ENCODE measurements around the gene BHLHA15. TPM values are rescaled to one million over a fixed set of nuclear protein-coding genes. Genes with fewer than 3 reads are reported as not detected.

Gene BHLHA15
- total RNA-seq, 1 donor from 2014 or later, result 0.76 TPM

- no peak for ATAC-seq
Measured at GRCh38 chr7:98244871-98245270, 33.6 kb downstream of the BHLHA15 start.

GRCh38 chr7:98248156-98248555 is 36.9 kb downstream of the BHLHA15 start:
- no peak for ATAC-seq

- ATAC-seq, result no peak
Measured at GRCh38 chr7:98249106-98249505, 37.9 kb downstream of the BHLHA15 start.

GRCh38 chr7:98250789-98251188 is 39.5 kb downstream of the BHLHA15 start:
- ATAC-seq, result no peak

- peak; percentile 22 for ATAC-seq
Measured at GRCh38 chr7:98251231-98251600, 40.0 kb downstream of the BHLHA15 start.

- peak; percentile 98 for ATAC-seq
Measured at GRCh38 chr7:98251601-98252424, 40.6 kb downstream of the BHLHA15 start, which contains the start of gene TECPR1. TECPR1 (minus strand) TSS chr7:98252232; CDS start chr7:98246146, 6,086 bp downstream.

- ATAC-seq, result peak; percentile 63
Measured at GRCh38 chr7:98252425-98253054, 41.3 kb downstream of the BHLHA15 start.

- ATAC-seq, result no peak
Measured at GRCh38 chr7:98254516-98254915, 43.3 kb downstream of the BHLHA15 start.

- ATAC-seq, result no peak
Measured at GRCh38 chr7:98254951-98255610, 43.8 kb downstream of the BHLHA15 start.

GRCh38 chr7:98256431-98256830 is 45.2 kb downstream of the BHLHA15 start:
- no peak for ATAC-seq

- ATAC-seq, result no peak
Measured at GRCh38 chr7:98257701-98258100, 46.5 kb downstream of the BHLHA15 start.

Other genes starting within 250 kb of the BHLHA15 start
- not detected for gene OCM2, start 221.2 kb upstream of the BHLHA15 start, total RNA-seq
- gene LMTK2, start 104.6 kb upstream of the BHLHA15 start, total RNA-seq, result 17.5 TPM
- gene TECPR1, start 40.8 kb downstream of the BHLHA15 start, total RNA-seq, result 15.7 TPM
- 91.1 TPM for gene BRI3, start 70.2 kb downstream of the BHLHA15 start, total RNA-seq
- 30.6 TPM for gene BAIAP2L1, start 189.7 kb downstream of the BHLHA15 start, total RNA-seq